ENCODE measurements around the gene NUBPL.

NUBPL gene

GRCh38 chr14:31568671-31569070 is 7.5 kb downstream of the NUBPL start:
- Histone ChIP-seq H3K27me3 (replicated peaks; ENCODE audit: insufficient read depth, low read length) (no peaks in the 10 kb centered on the region), H3K4me1 (ENCODE audit: low read length) (no peaks in the 10 kb centered on the region), H3K36me3 (replicated peaks; ENCODE audit: insufficient read depth, low read length) (no peaks in the 10 kb centered on the region), H2AFZ (ENCODE audit: low read length) (no peak overlapping the region), H3F3A (ENCODE audit: insufficient read depth, low read length) (no peaks in the 10 kb centered on the region), H3K27ac (ENCODE audit: low read length) (no peak overlapping the region), H3K9me2 (replicated peaks; ENCODE audit: insufficient read depth, low read length) (no peaks in the 10 kb centered on the region), H3K4me3 (ENCODE audit: low read length) (no peak overlapping the region), H3K9ac (ENCODE audit: low read length) (no peak overlapping the region), H3K4me2 (ENCODE audit: low read depth, low read length) (no peak overlapping the region), H4K20me1 (ENCODE audit: insufficient read depth, low read length) (no peaks in the 10 kb centered on the region), H3K9me3 (replicated peaks; ENCODE audit: insufficient read depth, low read length) (no peaks in the 10 kb centered on the region), H3K79me2 (ENCODE audit: low read length) (no peaks in the 10 kb centered on the region)
- DNase-seq, result no peak
- TF ChIP-seq, protein P1, sequence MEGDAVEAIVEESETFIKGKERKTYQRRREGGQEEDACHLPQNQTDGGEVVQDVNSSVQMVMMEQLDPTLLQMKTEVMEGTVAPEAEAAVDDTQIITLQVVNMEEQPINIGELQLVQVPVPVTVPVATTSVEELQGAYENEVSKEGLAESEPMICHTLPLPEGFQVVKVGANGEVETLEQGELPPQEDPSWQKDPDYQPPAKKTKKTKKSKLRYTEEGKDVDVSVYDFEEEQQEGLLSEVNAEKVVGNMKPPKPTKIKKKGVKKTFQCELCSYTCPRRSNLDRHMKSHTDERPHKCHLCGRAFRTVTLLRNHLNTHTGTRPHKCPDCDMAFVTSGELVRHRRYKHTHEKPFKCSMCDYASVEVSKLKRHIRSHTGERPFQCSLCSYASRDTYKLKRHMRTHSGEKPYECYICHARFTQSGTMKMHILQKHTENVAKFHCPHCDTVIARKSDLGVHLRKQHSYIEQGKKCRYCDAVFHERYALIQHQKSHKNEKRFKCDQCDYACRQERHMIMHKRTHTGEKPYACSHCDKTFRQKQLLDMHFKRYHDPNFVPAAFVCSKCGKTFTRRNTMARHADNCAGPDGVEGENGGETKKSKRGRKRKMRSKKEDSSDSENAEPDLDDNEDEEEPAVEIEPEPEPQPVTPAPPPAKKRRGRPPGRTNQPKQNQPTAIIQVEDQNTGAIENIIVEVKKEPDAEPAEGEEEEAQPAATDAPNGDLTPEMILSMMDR (IDR thresholded peaks at IDR 0.05; ENCODE audit: low read length), result no peak

DNA sequence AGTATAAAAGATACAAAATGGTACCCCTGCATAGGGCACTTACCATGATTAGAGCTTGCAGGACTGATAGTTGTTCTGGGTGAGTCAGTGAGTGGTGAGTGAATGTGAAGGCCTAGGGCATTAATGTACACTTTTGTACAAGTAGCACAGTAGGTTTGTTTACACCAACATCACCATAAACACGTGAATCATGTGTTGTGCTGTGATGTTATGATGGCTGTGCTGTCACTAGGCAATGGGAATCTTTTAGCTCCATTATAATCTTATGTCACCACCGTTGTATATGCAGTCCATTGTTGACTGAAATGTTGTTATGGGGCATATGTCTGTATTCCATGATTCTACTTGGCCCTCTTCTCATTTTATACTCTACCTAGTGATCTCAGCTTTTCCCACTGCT is 11.8 kb downstream of the NUBPL start:
- Histone ChIP-seq H3K27ac (ENCODE audit: low read length) (no peak overlapping the region), H3K4me1 (ENCODE audit: low read length) (no peaks in the 10 kb centered on the region), H2AFZ (ENCODE audit: low read length) (no peak overlapping the region), H3F3A (ENCODE audit: insufficient read depth, low read length) (no peaks in the 10 kb centered on the region), H3K9ac (ENCODE audit: low read length) (no peak overlapping the region), H3K4me3 (ENCODE audit: low read length) (no peak overlapping the region), H3K36me3 (replicated peaks; ENCODE audit: insufficient read depth, low read length) (no peaks in the 10 kb centered on the region), H3K79me2 (ENCODE audit: low read length) (no peaks in the 10 kb centered on the region), H3K9me3 (replicated peaks; ENCODE audit: insufficient read depth, low read length) (no peaks in the 10 kb centered on the region), H3K27me3 (replicated peaks; ENCODE audit: insufficient read depth, low read length) (no peaks in the 10 kb centered on the region), H4K20me1 (ENCODE audit: insufficient read depth, low read length) (no peaks in the 10 kb centered on the region), H3K4me2 (ENCODE audit: low read depth, low read length) (no peak overlapping the region), H3K9me2 (replicated peaks; ENCODE audit: insufficient read depth, low read length) (no peaks in the 10 kb centered on the region)
- DNase-seq, result no peak
- TF ChIP-seq EZH2 (optimal IDR thresholded peaks at IDR 0.05; ENCODE audit: low read depth, low read length) (no peak), EZH2phosphoT487 (IDR thresholded peaks at IDR 0.05; ENCODE audit: low read length) (no peak)
- TF ChIP-seq, protein P1 (IDR thresholded peaks at IDR 0.05; ENCODE audit: low read length), result no peak

DNA sequence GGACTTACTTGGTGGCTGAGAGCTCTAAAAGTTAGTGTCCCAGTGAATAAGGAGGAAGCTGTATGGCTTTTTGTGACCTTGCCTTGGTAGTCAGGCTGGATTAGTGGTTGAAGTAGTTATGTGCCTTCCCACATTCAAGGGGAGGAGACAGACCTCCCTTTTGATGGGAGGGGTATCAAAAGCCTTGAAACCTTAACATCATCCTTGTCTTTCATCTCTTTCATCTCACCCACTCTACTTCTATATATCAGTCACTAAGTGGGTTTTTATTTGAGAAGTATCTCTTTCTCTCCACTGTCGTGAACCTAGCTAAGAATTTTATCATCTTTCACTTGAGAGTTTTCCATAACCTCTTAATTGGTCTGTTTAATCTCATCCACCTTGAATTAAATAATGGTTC is 15.7 kb downstream of the NUBPL start:
- Histone ChIP-seq H3K27me3 (replicated peaks; ENCODE audit: insufficient read depth, low read length) (no peaks in the 10 kb centered on the region), H3K36me3 (replicated peaks; ENCODE audit: insufficient read depth, low read length) (no peaks in the 10 kb centered on the region), H2AFZ (ENCODE audit: low read length) (no peak overlapping the region), H3K4me2 (ENCODE audit: low read depth, low read length) (no peak overlapping the region), H3K9me2 (replicated peaks; ENCODE audit: insufficient read depth, low read length) (no peaks in the 10 kb centered on the region), H3K79me2 (ENCODE audit: low read length) (no peaks in the 10 kb centered on the region), H3K9me3 (replicated peaks; ENCODE audit: insufficient read depth, low read length) (no peaks in the 10 kb centered on the region), H3K4me1 (ENCODE audit: low read length) (no peaks in the 10 kb centered on the region), H3K27ac (ENCODE audit: low read length) (no peak overlapping the region), H3F3A (ENCODE audit: insufficient read depth, low read length) (no peaks in the 10 kb centered on the region), H3K9ac (ENCODE audit: low read length) (no peak overlapping the region), H4K20me1 (ENCODE audit: insufficient read depth, low read length) (no peaks in the 10 kb centered on the region), H3K4me3 (ENCODE audit: low read length) (no peak overlapping the region)
- DNase-seq, result no peak
- TF ChIP-seq EZH2 (optimal IDR thresholded peaks at IDR 0.05; ENCODE audit: low read depth, low read length) (no peak), EZH2phosphoT487 (IDR thresholded peaks at IDR 0.05; ENCODE audit: low read length) (no peak)
- TF ChIP-seq, protein P1 (IDR thresholded peaks at IDR 0.05; ENCODE audit: low read length), result no peak

Measured in MM.1S (cell line).